Heart right ventricle (tissue), 16 donors: ENCODE results near the gene CIAO2B. TPM values are rescaled to one million over a fixed set of nuclear protein-coding genes. Genes with fewer than 3 reads are reported as not detected.
A peak's percentile ranks its signal among the peaks of the same experiment; 100 is the strongest.

ENCODE experiments used
- ATAC-seq, 8 donors: fragments of 200-7000 bp; cut with Tn5 transposase; one replicate each; pipeline ENCODE4 v1.9.1; 2020; ENCODE audit warnings: mild to moderate bottlenecking in 8 of 8, moderate library complexity in 8 of 8, moderate number of reproducible peaks in 1 of 8
- DNase-seq, 2 donors: peaks; one replicate each; pipeline ENCODE4 v3.0.0-alpha.2; 2020
- H3K27ac ChIP-seq, 10 donors: fragments of 200-600 bp; sonication (generic) in 2 of 10; one replicate each; pipeline versions ENCODE4 v1.5.0 to v1.8.0; 2020 to 2022; ENCODE audit warnings: mild to moderate bottlenecking in 3 of 10
- H3K27me3 ChIP-seq, 7 donors: fragments of 200-600 bp; one replicate each; pipeline ENCODE4 v1.8.0; 2021 to 2022; ENCODE audit warnings: mild to moderate bottlenecking in 2 of 7
- H3K36me3 ChIP-seq, 9 donors: fragments of 200-600 bp; sonication (generic) in 1 of 9; one replicate each; pipeline versions ENCODE4 v1.5.0 to v1.8.0; 2020 to 2022; ENCODE audit warnings: mild to moderate bottlenecking in 2 of 9
- H3K4me1 ChIP-seq, 9 donors: fragments of 200-600 bp; sonication (generic) in 1 of 9; one replicate each; pipeline versions ENCODE4 v1.5.0 to v1.8.0; 2020 to 2022; ENCODE audit warnings: mild to moderate bottlenecking in 4 of 9
- H3K4me3 ChIP-seq, 10 donors: fragments of 200-600 bp; sonication (generic) in 2 of 10; one replicate each; pipeline versions ENCODE4 v1.5.0 to v1.8.0; 2020 to 2022; ENCODE audit warnings: mild to moderate bottlenecking in 7 of 10, moderate library complexity in 2 of 10
- H3K9me3 ChIP-seq, 11 donors: fragments of 200-600 bp in 10 of 11; sonication (generic) in 2 of 11; one replicate each; pipeline versions ENCODE4 v1.5.0 to v1.8.0; 2013 to 2022; ENCODE audit warnings: mild to moderate bottlenecking in 2 of 11, control low read depth in 1 of 11, moderate library complexity in 1 of 11
- WGBS, 2 donors: extraction: QIAGEN DNeasy Blood & Tissue Kit; methylation state at CpG; one replicate each; pipeline ENCODE4 v1.1.7; 2013; ENCODE audit warnings: inconsistent platforms in 1 of 2; 5-methylcytosine and 5-hydroxymethylcytosine counted together
- intact Hi-C, 10 donors: fragments of 100-400 bp; cut with DNase I; formaldehyde crosslinking; loops; one replicate each; pipeline versions ENCODE4 v1.11.1 to v1.14.2; 2022
- polyA plus RNA-seq, 2 donors: library from polyadenylated mRNA; stranded (reverse); fragments of 200-250 nt; gene quantifications; one replicate each; pipeline ENCODE4 v1.2.3, GENCODE V29; 2013
- total RNA-seq, 10 donors: library from RNA; stranded (reverse); fragmentation: NEBNext Ultra II Directional in 3 of 10; extraction: Animal tissue kit (Norgen Biotek cat#: 25700) in 3 of 10; gene quantifications; one replicate each; pipeline versions ENCODE4 v1.2.1 to v1.2.4, GENCODE V29; 2021 to 2023
- TF ChIP-seq, protein P1 (sequence below), 9 donors: fragments of 200-600 bp; sonication (generic) in 2 of 9; IDR thresholded peaks; one replicate each; pipeline versions ENCODE4 v1.5.0 to v1.8.0; 2021 to 2022; ENCODE audit warnings: antibody characterized with exemption in 9 of 9, mild to moderate bottlenecking in 5 of 9, moderate library complexity in 1 of 9
- donor health status: Arrhythmogenic right ventricular cardiomyopathy.
- donor health status: ischemic (EF 13 %, LVEDD 7.1; RV severe dilation, severe dysfunction).
- donor health status: healthy with polysubstance abuse.
- donor health status: DM: no; HTN: yes; CAD: no.
- donor health status: DM: no; HTN: no; CAD: no.
- donor health status: ischemic (EF 25% LVEDD 6.9; RV normal size, moderate dysfunction).
- donor health status: ischemic (EF 25% LVEDD 5.7; RV mildly dilated, moderate dysfunction).
- donor health status: healthy.
- donor health status: DM: yes; HTN: yes; CAD: no.
- donor health status: Ischemic cardiomyopathy.
- donor health status: ischemic (EF 35%, LVEDD 5.7; RV mildly dilated, moderate dysfunction).
- donor health status: nonischemic (EF 11% LVEDD 7.7; RV severe dilation, severe dysfunction).
- donor health status: DM: yes; HTN: yes; CAD: no.
- donor health status: PGD.
- donor health status: ischemic (EF 29% LVEDD 5.4; RV normal size, mild dysfunction).
- donor health status: nonischemic (EF 23%, LVEDD 6.1; RV moderate dilation, normal function).

The CIAO2B gene
- total and polyA plus RNA-seq, 12 donors = 103 to 743 (median 115) TPM

DNA sequence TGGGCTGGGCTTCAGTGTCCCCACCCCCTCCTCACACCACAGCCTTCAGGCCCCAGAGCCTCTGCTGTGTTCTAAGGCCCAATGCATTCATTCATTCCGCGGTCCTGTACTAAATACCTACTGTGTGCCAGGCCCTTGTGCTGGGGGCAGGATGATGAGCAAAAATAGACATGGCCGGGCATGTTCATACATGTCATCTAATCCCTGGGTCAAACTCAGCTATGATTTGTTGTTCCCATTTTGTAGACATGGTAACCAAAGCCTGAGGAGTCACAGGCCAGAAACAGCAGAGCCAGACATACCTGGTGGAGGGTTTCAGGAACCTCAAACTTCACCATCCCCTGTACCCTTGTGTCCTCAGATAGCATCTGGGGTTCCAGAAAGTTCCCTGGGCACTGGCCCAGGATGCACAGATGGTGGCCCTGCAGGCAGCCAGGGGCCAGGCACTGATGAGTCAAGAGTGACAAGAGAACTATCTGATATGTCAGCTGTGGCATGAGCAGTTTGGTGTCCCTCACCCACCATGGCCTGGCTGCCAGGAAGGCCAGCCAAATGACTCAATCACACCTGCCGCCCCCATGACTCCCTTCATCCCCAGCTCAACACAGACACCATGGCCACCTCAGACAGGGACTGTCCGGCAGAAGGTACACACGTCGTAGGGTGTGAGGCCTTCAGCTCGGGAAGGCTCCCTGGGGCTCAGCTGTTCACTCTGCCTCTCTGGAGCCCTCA lies 6.1 kb downstream of the CIAO2B start:
- no peak overlapping the region for H3K4me3 ChIP-seq
- H3K27ac ChIP-seq = peak overlapping the region; percentile 9 to 97 (median 90)
- intact Hi-C loops = loop anchor here in 2 of 10 donors (2.0 kb wide), 2 partner anchors 27 to 31 kb away; no protein-coding TSS in a partner anchor
- peak in 1 of 8 donors; percentile 8 for ATAC-seq
- WGBS, 2 donors = 73 to 78% methylated on average over 8 of the region's 8 CpGs
- no peak for DNase-seq
- no peaks in the 10 kb centered on the region for H3K9me3 ChIP-seq
- H3K36me3 ChIP-seq = peaks cover 0 to 26% (median 0%) of the 10 kb centered on the region in 9 donors
- peaks cover 3 to 69% (median 41%) of the 10 kb centered on the region in 9 donors for H3K4me1 ChIP-seq
- peaks cover 0 to 36% (median 10%) of the 10 kb centered on the region in 7 donors for H3K27me3 ChIP-seq
- TF ChIP-seq, protein P1, sequence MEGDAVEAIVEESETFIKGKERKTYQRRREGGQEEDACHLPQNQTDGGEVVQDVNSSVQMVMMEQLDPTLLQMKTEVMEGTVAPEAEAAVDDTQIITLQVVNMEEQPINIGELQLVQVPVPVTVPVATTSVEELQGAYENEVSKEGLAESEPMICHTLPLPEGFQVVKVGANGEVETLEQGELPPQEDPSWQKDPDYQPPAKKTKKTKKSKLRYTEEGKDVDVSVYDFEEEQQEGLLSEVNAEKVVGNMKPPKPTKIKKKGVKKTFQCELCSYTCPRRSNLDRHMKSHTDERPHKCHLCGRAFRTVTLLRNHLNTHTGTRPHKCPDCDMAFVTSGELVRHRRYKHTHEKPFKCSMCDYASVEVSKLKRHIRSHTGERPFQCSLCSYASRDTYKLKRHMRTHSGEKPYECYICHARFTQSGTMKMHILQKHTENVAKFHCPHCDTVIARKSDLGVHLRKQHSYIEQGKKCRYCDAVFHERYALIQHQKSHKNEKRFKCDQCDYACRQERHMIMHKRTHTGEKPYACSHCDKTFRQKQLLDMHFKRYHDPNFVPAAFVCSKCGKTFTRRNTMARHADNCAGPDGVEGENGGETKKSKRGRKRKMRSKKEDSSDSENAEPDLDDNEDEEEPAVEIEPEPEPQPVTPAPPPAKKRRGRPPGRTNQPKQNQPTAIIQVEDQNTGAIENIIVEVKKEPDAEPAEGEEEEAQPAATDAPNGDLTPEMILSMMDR (IDR thresholded peaks at IDR 0.05) = no peak

DNA sequence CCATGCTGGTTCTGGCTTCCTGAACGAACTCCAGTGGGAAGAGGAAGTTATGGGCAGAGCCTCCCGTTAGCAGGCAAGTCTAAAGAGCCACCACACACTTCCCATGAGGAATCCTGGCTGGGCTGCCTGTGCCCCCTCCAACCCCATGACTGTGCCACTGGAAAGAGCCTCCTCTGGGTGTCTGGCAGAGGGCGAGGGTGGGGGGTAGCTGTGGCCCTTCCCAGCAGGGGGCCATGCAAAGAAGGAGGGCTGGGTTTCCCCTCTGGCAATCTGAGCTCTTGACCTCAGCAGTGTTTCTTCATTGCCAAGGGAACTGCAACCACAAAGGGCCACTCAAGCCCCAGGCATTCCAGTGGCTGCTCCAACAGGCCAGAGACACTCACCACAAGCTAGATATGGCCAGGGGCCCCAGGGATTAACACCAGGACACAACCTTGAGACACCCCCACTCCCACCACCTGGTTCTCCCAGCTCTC lies 7.2 kb downstream of the CIAO2B start:
- TF ChIP-seq, protein P1 (IDR thresholded peaks at IDR 0.05) = peak in 1 of 9 donors; percentile 12
- intact Hi-C loops = loop anchor here in 2 of 10 donors (1.0 kb wide), 1 partner anchor 24 kb away; no protein-coding TSS in a partner anchor
- peaks cover 0 to 19% (median 0%) of the 10 kb centered on the region in 9 donors for H3K36me3 ChIP-seq
- H3K27ac ChIP-seq = peak overlapping the region; percentile 77 to 97 (median 90)
- H3K4me1 ChIP-seq = peaks cover 0 to 72% (median 38%) of the 10 kb centered on the region in 9 donors
- ATAC-seq (peak; percentile 6 to 52 (median 26)), DNase-seq (peak; percentile 44 to 66)
- 17 to 25% methylated on average over 3 of the region's 3 CpGs for WGBS, 2 donors
- peaks cover 0 to 45% (median 14%) of the 10 kb centered on the region in 7 donors for H3K27me3 ChIP-seq
- H3K4me3 ChIP-seq = no peak overlapping the region
- no peaks in the 10 kb centered on the region for H3K9me3 ChIP-seq

DNA sequence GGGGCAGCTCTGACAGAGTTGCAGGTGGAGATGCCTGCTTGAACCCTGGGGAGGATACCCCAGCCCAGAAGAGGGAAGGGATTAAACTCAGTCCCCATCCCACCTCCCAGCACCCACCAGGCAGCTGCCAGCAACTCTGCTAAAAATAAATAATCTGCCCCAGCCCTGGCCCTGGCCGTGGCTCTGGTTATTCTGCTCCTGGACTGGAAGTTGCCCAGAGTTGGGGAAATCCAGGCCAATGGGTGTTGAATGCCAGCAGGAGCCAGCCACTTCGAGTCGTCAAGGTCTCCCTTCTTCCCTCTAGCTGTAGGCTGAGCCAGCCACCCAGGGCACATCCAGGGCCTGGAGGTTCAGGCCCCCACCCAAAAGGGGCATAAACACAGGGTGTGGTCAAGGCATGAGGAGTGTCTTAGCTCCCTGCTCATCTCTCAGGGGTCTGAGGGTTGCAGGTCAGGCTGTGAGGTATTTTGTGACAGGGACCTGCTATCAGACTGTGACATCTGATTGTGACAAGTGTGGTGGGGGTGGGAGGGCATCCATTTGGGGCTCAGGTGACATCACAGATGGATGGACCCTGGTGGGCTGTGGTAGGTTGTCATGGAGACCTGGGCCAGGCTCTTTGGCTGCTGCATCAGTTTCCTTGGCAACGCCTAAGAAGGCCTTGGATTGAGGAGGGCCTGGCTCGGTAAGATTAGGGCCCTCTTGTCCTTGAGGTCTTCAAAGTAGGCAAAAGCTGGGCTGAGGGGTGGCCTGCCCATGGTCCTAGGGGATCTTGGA lies 7.8 kb downstream of the CIAO2B start:
- peak; percentile 63 to 75 for DNase-seq
- ATAC-seq = peak; percentile 14 to 72 (median 54)
- peaks cover 0 to 51% (median 18%) of the 10 kb centered on the region in 7 donors for H3K27me3 ChIP-seq
- no peaks in the 10 kb centered on the region for H3K9me3 ChIP-seq
- H3K4me1 ChIP-seq = peaks cover 4 to 78% (median 38%) of the 10 kb centered on the region in 9 donors
- WGBS, 2 donors = 53 to 59% methylated on average over 5 of the region's 5 CpGs
- peak overlapping the region; percentile 77 to 97 (median 90) for H3K27ac ChIP-seq
- intact Hi-C loops = loop anchor here in 2 of 10 donors (1.0 kb wide), 1 partner anchor 23 kb away; no protein-coding TSS in a partner anchor
- peaks cover 0 to 19% (median 0%) of the 10 kb centered on the region in 9 donors for H3K36me3 ChIP-seq
- peak overlapping the region; percentile 44 to 79 (median 68) for H3K4me3 ChIP-seq
- TF ChIP-seq, protein P1 (IDR thresholded peaks at IDR 0.05) = peak in 1 of 9 donors; percentile 14
